ENCODE results near the gene CDCP2.
"Not testable (repeated sequence)": the region's sequence is repeated elsewhere in the genome, so short reads cannot be mapped to it uniquely, and the experiment has no call there.

CDCP2 gene

GRCh38 chr1:54110996-54111395 is 41.8 kb downstream of the CDCP2 start:
- no peak overlapping the region for H3K4me3 ChIP-seq (ENCODE audit: low read depth, low read length)
- TF ChIP-seq, protein P1, sequence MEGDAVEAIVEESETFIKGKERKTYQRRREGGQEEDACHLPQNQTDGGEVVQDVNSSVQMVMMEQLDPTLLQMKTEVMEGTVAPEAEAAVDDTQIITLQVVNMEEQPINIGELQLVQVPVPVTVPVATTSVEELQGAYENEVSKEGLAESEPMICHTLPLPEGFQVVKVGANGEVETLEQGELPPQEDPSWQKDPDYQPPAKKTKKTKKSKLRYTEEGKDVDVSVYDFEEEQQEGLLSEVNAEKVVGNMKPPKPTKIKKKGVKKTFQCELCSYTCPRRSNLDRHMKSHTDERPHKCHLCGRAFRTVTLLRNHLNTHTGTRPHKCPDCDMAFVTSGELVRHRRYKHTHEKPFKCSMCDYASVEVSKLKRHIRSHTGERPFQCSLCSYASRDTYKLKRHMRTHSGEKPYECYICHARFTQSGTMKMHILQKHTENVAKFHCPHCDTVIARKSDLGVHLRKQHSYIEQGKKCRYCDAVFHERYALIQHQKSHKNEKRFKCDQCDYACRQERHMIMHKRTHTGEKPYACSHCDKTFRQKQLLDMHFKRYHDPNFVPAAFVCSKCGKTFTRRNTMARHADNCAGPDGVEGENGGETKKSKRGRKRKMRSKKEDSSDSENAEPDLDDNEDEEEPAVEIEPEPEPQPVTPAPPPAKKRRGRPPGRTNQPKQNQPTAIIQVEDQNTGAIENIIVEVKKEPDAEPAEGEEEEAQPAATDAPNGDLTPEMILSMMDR (IDR thresholded peaks at IDR 0.05; ENCODE audit: low read depth, low read length) = no peak
- no peak for DNase-seq (ENCODE audit: low read depth, low spot score)
- in situ Hi-C loops (cut with HindIII; ENCODE audit: low sequenced_read_pairs) = no loop called here

DNA sequence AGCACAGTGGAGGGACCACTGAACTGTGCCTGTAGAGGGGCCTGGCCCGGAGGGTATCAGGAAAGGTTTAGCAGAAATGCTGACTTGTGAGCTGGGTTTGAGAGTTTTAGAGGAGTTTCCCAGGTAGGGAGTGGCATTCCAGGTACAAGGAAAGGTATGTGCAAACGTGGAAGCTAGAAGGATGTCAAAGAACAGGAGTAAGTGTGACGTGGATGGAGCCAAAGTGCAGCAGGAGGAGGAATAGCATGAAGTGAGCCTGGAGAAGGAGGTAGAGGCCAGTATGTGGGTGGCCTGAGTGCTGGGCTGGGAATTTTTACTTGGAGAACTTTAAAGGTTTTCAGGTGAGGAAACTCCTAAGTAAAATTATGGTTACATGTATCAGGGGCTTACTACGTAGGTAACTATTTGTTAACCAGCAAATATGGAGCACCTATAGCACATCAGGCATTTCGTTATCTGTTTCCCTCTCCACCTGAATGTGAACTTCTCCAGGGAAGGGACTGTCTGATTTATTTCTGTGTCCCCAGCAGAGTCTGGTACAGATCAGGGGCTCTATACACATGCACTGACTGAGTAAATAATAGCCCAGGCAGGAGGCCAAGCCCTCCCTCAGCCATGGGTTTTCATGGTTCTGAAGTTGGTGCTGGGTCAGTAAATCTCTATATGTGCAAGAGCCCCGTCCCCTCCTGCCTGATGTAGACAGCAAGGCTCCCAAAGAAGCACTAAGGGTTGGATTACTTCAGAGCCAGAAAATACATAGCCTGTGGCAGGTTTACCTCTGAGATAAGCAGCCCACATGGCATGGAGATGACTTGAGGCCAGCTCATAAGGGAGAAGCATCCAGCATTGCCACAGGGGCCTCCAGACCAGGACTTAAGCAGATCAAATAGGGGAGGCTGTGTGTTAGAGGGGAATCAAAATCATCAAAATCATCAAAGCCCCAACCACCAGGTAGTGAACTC is 43.4 kb downstream of the CDCP2 start:
- in situ Hi-C loops (cut with HindIII; ENCODE audit: low sequenced_read_pairs) = no loop called here
- TF ChIP-seq, protein P1 (IDR thresholded peaks at IDR 0.05; ENCODE audit: low read depth, low read length) = no peak
- no peak overlapping the region for H3K4me3 ChIP-seq (ENCODE audit: low read depth, low read length)
- no peak for DNase-seq (ENCODE audit: low read depth, low spot score)

DNA sequence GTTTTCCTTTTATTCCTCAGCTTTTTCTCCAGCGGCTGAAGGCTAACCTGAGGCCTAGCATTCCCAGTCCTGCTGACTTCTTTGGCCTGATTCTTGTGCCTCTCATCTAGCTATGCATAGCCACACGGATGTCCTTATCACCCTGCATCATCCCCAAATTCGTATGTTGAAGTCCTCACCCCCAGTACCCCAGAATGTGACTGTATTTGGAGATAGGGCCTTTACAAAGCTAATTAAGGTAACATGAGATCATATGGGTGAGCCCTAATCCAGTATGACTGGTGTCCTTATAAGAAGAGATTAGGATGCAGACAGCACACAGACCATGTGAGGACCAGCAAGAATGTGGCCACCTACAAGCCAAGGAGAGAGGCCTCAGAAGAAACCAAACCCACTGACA is 44.6 kb downstream of the CDCP2 start:
- in situ Hi-C loops (cut with HindIII; ENCODE audit: low sequenced_read_pairs) = no loop called here
- TF ChIP-seq, protein P1 (IDR thresholded peaks at IDR 0.05; ENCODE audit: low read depth, low read length) = no peak
- H3K4me3 ChIP-seq (ENCODE audit: low read depth, low read length) = no peak overlapping the region
- DNase-seq (ENCODE audit: low read depth, low spot score) = no peak

DNA sequence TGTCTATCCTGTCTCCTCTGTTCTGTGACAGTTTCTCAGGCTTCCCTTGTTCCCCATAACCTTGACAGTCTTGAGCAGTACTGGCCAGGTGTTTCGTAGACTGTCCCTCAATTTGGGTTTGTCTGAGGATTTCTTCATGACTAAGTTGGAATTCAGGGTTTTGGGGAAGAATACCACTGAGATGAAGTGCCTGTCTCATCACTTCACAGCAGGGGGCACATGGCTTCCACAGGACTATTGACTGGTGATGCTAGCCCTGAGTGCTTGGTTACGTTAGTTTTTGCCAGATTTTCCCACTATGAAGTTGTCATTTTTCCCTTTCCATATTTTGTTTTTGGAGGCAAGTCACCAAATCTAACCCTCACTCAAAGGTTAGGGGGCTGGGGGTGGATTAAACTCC is 45.7 kb downstream of the CDCP2 start:
- H3K4me3 ChIP-seq (ENCODE audit: low read depth, low read length) = no peak overlapping the region
- DNase-seq (ENCODE audit: low read depth, low spot score) = no peak
- TF ChIP-seq, protein P1 (IDR thresholded peaks at IDR 0.05; ENCODE audit: low read depth, low read length) = peak; percentile 17
- in situ Hi-C loops (cut with HindIII; ENCODE audit: low sequenced_read_pairs) = no loop called here

- H3K4me3 ChIP-seq (ENCODE audit: low read depth, low read length) = no peak overlapping the region
- no peak for DNase-seq (ENCODE audit: low read depth, low spot score)
- in situ Hi-C loops (cut with HindIII; ENCODE audit: low sequenced_read_pairs) = no loop called here
- TF ChIP-seq, protein P1 (IDR thresholded peaks at IDR 0.05; ENCODE audit: low read depth, low read length) = no peak
Observed at GRCh38 chr1:54105736-54106269, 47.0 kb downstream of the CDCP2 start.

DNA sequence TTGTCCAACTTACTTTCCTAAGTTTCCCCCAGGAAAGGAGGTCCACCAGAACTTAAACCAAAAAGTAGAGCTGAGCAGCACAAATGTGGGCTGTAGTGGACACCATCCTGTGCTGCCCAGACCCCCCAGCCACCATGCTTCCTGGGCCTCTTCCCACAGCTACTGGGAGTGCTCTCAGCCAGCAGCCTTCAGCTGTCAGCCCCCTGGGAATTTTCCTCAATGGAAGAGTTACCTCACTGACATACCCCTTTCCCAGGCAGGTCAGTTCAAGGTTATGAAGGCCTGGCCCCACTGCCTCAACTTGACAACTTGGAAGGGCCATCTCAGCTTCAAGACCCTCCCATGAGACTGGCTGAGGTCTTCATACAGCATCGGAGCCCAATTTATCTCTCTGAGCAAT is 47.7 kb downstream of the CDCP2 start:
- TF ChIP-seq, protein P1 (IDR thresholded peaks at IDR 0.05; ENCODE audit: low read depth, low read length) = no peak
- H3K4me3 ChIP-seq (ENCODE audit: low read depth, low read length) = no peak overlapping the region
- DNase-seq (ENCODE audit: low read depth, low spot score) = no peak
- in situ Hi-C loops (cut with HindIII; ENCODE audit: low sequenced_read_pairs) = no loop called here

DNA sequence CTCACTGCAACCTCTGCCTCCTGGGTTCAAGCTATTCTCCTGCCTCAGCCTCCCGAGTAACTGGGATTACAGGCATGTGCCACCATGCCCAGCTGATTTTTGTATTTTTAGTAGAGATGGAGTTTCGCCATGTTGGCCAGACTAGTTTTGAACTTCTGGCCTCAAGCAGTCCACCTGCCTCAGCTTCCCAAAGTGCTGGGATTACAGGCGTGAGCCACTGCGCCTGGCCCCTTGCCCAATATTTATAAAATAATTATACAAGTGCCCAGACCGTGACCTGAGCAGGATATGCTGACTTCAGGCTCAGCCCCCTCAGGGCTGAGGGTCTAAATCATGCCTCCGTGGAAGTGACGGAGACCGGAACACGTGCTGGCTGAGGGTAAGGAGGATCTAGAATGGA is 48.2 kb downstream of the CDCP2 start:
- H3K4me3 ChIP-seq (ENCODE audit: low read depth, low read length); in situ Hi-C loops (cut with HindIII; ENCODE audit: low sequenced_read_pairs); DNase-seq (ENCODE audit: low read depth, low spot score): not testable (repeated sequence)
